ENCODE results near the gene EIF1AD.

DNA sequence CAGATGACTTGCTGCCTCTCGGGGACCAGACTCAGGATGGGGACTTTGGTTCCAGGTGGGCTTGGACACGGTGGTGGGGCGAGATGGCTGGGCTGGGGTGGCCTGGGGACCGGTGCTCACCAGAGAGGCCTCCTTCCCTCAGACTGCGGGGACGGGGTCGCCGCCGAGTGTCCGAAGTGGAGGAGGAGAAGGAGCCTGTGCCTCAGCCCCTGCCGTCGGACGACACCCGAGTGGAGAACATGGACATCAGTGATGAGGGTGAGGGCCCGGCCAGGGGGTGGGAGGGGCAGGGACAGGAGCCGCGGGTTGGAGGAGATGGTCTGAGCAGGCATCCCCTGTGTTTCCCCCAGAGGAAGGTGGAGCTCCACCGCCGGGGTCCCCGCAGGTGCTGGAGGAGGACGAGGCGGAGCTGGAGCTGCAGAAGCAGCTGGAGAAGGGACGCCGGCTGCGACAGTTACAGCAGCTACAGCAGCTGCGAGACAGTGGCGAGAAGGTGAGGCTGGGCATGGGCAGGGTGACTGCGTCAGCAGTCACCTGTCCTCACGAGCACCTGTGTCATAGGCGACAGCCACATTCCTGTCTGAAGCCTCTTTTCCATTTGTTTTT lies 34.5 kb downstream of the EIF1AD start:
- TF ChIP-seq, protein P1, sequence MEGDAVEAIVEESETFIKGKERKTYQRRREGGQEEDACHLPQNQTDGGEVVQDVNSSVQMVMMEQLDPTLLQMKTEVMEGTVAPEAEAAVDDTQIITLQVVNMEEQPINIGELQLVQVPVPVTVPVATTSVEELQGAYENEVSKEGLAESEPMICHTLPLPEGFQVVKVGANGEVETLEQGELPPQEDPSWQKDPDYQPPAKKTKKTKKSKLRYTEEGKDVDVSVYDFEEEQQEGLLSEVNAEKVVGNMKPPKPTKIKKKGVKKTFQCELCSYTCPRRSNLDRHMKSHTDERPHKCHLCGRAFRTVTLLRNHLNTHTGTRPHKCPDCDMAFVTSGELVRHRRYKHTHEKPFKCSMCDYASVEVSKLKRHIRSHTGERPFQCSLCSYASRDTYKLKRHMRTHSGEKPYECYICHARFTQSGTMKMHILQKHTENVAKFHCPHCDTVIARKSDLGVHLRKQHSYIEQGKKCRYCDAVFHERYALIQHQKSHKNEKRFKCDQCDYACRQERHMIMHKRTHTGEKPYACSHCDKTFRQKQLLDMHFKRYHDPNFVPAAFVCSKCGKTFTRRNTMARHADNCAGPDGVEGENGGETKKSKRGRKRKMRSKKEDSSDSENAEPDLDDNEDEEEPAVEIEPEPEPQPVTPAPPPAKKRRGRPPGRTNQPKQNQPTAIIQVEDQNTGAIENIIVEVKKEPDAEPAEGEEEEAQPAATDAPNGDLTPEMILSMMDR (conservative IDR thresholded peaks at IDR 0.05; ENCODE audit: low read depth, low read length), result no peak
- TF ChIP-seq EZH2 (IDR thresholded peaks at IDR 0.05; ENCODE audit: low read length, unreplicated experiment), result no peak
